Measurements from ENCODE around the gene MIDN.

Gene MIDN

DNA sequence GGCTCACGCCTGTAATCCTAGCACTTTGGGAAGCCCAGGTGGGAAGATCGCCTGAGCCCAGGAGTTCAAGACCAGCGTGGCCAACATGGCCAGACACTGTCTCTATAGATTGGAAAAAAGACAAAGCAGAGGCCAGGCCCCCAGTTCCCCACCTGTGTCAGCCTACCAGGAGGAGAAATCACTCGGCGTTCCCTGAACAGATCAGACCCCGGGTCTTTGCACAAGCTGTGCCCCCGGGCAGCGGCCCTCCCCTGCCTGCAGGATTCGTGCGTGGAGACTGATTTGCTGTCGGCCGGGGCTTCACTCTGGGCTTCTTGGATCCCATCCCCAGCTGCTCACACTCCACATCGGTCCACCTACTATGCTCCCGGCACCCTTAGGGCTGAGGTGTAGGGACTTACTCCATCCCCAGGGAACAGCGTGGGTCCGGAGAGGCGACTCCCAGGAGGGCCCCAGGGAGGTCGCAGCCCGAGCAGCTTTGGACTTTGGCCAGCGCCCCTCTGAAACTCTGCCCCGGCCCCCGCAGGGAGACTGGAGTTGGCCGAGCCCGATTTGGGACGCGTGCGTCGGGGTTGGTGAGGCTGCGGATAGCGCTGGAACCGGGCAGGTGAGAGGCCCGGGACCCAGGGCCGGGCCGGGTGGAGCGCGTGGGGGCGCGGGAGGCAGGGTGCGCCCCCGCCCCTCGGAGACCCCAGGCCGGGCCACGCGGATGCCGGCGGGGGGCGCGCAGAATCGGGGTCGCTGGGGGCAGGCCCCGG, 36.8 kb downstream of the MIDN start:
- no peak for DNase-seq
- Histone ChIP-seq H3K27me3 (replicated peaks) (peaks cover 52% of the 10 kb centered on the region), H3K4me3 (ENCODE audit: low read depth, low read length) (no peak overlapping the region), H3K36me3 (replicated peaks) (no peaks in the 10 kb centered on the region), H3K27ac (no peak overlapping the region)
- TF ChIP-seq, protein P1, sequence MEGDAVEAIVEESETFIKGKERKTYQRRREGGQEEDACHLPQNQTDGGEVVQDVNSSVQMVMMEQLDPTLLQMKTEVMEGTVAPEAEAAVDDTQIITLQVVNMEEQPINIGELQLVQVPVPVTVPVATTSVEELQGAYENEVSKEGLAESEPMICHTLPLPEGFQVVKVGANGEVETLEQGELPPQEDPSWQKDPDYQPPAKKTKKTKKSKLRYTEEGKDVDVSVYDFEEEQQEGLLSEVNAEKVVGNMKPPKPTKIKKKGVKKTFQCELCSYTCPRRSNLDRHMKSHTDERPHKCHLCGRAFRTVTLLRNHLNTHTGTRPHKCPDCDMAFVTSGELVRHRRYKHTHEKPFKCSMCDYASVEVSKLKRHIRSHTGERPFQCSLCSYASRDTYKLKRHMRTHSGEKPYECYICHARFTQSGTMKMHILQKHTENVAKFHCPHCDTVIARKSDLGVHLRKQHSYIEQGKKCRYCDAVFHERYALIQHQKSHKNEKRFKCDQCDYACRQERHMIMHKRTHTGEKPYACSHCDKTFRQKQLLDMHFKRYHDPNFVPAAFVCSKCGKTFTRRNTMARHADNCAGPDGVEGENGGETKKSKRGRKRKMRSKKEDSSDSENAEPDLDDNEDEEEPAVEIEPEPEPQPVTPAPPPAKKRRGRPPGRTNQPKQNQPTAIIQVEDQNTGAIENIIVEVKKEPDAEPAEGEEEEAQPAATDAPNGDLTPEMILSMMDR (IDR thresholded peaks at IDR 0.05; ENCODE audit: low read depth, low read length, missing control alignments) = no peak
- in situ Hi-C loops (cut with HindIII; ENCODE audit: low pct_ligation_motif_present, low sequenced_read_pairs) = loop anchor here (5.0 to 10.0 kb wide), 3 partner anchors 90 to 187 kb away; no protein-coding TSS in a partner anchor

DNA sequence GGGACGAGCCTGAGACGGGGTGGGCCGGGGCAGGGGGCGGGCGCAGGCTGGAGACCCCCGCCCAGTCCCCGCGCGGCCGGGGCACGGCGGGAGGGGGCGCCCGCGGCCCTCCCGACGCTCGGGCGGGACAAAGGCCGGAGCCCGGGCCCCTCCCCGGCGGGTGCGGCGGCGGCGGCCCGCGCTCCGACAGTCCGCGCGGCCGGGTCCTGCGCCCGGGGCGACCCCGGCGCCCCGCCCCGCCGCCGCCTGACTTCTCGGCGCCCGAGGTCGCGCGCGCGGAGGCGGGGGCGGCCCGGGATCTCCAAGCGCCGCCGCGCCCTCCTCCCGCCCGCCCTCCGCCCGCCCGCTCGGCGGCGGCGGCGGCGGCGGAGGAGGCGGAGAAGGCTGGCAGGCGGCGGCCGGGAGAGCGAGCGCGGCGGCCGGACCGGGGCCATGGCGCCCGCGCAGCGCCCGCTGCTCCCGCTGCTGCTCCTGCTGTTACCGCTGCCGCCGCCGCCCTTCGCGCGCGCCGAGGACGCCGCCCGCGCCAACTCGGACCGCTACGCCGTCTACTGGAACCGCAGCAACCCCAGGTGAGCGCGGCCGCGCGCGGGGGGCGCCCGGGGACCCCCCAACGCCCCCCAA, 37.5 kb downstream of the MIDN start, which contains the start of gene EFNA2:
Gene EFNA2, plus strand, starts transcription at position 137 of the 624 bp plus-strand sequence. Its CDS starts 296 bp downstream, at position 433.
- Histone ChIP-seq H3K27me3 (replicated peaks) (peaks cover 54% of the 10 kb centered on the region), H3K4me3 (ENCODE audit: low read depth, low read length) (no peak within 1 kb of the TSS), H3K27ac (no peak within 1 kb of the TSS), H3K36me3 (replicated peaks) (no peaks in the 10 kb centered on the region)
- in situ Hi-C loops (cut with HindIII; ENCODE audit: low pct_ligation_motif_present, low sequenced_read_pairs) = loop anchor here (10.0 kb wide), 1 partner anchor 89 kb away; no protein-coding TSS in a partner anchor
- DNase-seq = no peak
- TF ChIP-seq, protein P1 (IDR thresholded peaks at IDR 0.05; ENCODE audit: low read depth, low read length, missing control alignments) = no peak

GRCh38 chr19:1286487-1287353, 38.3 kb downstream of the MIDN start:
- in situ Hi-C loops (cut with HindIII; ENCODE audit: low pct_ligation_motif_present, low sequenced_read_pairs) = loop anchor here (10.0 kb wide), 1 partner anchor 88 kb away; no protein-coding TSS in a partner anchor
- Histone ChIP-seq H3K27me3 (replicated peaks) (peaks cover 54% of the 10 kb centered on the region), H3K36me3 (replicated peaks) (no peaks in the 10 kb centered on the region), H3K27ac (no peak overlapping the region), H3K4me3 (ENCODE audit: low read depth, low read length) (no peak overlapping the region)
- no peak for DNase-seq
- TF ChIP-seq, protein P1 (IDR thresholded peaks at IDR 0.05; ENCODE audit: low read depth, low read length, missing control alignments) = no peak

- H3K4me3 ChIP-seq (ENCODE audit: low read depth, low read length) = no peak overlapping the region
- no peak overlapping the region for H3K27ac ChIP-seq
- no peak for DNase-seq
- TF ChIP-seq, protein P1 (IDR thresholded peaks at IDR 0.05; ENCODE audit: low read depth, low read length, missing control alignments) = no peak
- H3K36me3 ChIP-seq (replicated peaks) = no peaks in the 10 kb centered on the region
- in situ Hi-C loops (cut with HindIII; ENCODE audit: low pct_ligation_motif_present, low sequenced_read_pairs) = loop anchor here (10.0 kb wide), 1 partner anchor 87 kb away; no protein-coding TSS in a partner anchor
- H3K27me3 ChIP-seq (replicated peaks) = peaks cover 54% of the 10 kb centered on the region
Observed at GRCh38 chr19:1287354-1288225, 39.2 kb downstream of the MIDN start.

- H3K4me3 ChIP-seq (ENCODE audit: low read depth, low read length) = no peak overlapping the region
- in situ Hi-C loops (cut with HindIII; ENCODE audit: low pct_ligation_motif_present, low sequenced_read_pairs) = loop anchor here (10.0 kb wide), 1 partner anchor 87 kb away; no protein-coding TSS in a partner anchor
- TF ChIP-seq, protein P1 (IDR thresholded peaks at IDR 0.05; ENCODE audit: low read depth, low read length, missing control alignments) = no peak
- no peak overlapping the region for H3K27ac ChIP-seq
- no peaks in the 10 kb centered on the region for H3K36me3 ChIP-seq (replicated peaks)
- no peak for DNase-seq
- peaks cover 54% of the 10 kb centered on the region for H3K27me3 ChIP-seq (replicated peaks)
Observed at GRCh38 chr19:1288226-1288612, 39.8 kb downstream of the MIDN start.

Measured in brain microvascular endothelial cell (primary cell).